ENCODE measurements around the gene IGFBPL1.
A peak's percentile ranks its signal among the peaks of the same experiment; 100 is the strongest.

IGFBPL1 gene

GRCh38 chr9:38432922-38433510 is 8.8 kb upstream of the IGFBPL1 start:
- DNase-seq (ENCODE audit: low spot score): peak; percentile 15

GRCh38 chr9:38431116-38431515 is 6.9 kb upstream of the IGFBPL1 start:
- DNase-seq (ENCODE audit: low spot score): no peak

GRCh38 chr9:38428062-38428461 is 3.8 kb upstream of the IGFBPL1 start:
- no peak for DNase-seq (ENCODE audit: low spot score)

GRCh38 chr9:38424918-38425317 is 664 bp upstream of the IGFBPL1 start:
- no peak for DNase-seq (ENCODE audit: low spot score)

GRCh38 chr9:38423273-38423972 is 831 bp downstream of the IGFBPL1 start:
- no peak for DNase-seq (ENCODE audit: low spot score)

- DNase-seq (ENCODE audit: low spot score): no peak
Observed at GRCh38 chr9:38422555-38423260, 1.5 kb downstream of the IGFBPL1 start.

GRCh38 chr9:38421498-38422211 is 2.6 kb downstream of the IGFBPL1 start:
- DNase-seq (ENCODE audit: low spot score): no peak

GRCh38 chr9:38419181-38419580 is 5.1 kb downstream of the IGFBPL1 start:
- no peak for DNase-seq (ENCODE audit: low spot score)

GRCh38 chr9:38418366-38418765 is 5.9 kb downstream of the IGFBPL1 start:
- no peak for DNase-seq (ENCODE audit: low spot score)

GRCh38 chr9:38417003-38417945 is 7.0 kb downstream of the IGFBPL1 start:
- peak; percentile 39 for DNase-seq (ENCODE audit: low spot score)

GRCh38 chr9:38416461-38416860 is 7.8 kb downstream of the IGFBPL1 start:
- no peak for DNase-seq (ENCODE audit: low spot score)

GRCh38 chr9:38415856-38416255 is 8.4 kb downstream of the IGFBPL1 start:
- no peak for DNase-seq (ENCODE audit: low spot score)

GRCh38 chr9:38414040-38414723 is 10.1 kb downstream of the IGFBPL1 start:
- no peak for DNase-seq (ENCODE audit: low spot score)

- DNase-seq (ENCODE audit: low spot score): no peak
Observed at GRCh38 chr9:38413283-38413682, 11.0 kb downstream of the IGFBPL1 start.

- no peak for DNase-seq (ENCODE audit: low spot score)
Observed at GRCh38 chr9:38412751-38413150, 11.5 kb downstream of the IGFBPL1 start.

GRCh38 chr9:38408719-38409118 is 15.5 kb downstream of the IGFBPL1 start:
- DNase-seq (ENCODE audit: low spot score): no peak

GRCh38 chr9:38406476-38407186 is 17.6 kb downstream of the IGFBPL1 start:
- DNase-seq (ENCODE audit: low spot score): no peak

GRCh38 chr9:38405785-38406184 is 18.5 kb downstream of the IGFBPL1 start:
- no peak for DNase-seq (ENCODE audit: low spot score)

GRCh38 chr9:38404314-38404713 is 19.9 kb downstream of the IGFBPL1 start:
- no peak for DNase-seq (ENCODE audit: low spot score)

- no peak for DNase-seq (ENCODE audit: low spot score)
Observed at GRCh38 chr9:38401994-38402393, 22.3 kb downstream of the IGFBPL1 start.
